ENCODE results near the gene SH3YL1. TPM values are rescaled to one million over a fixed set of nuclear protein-coding genes. Genes with fewer than 3 reads are reported as not detected.
A peak's percentile ranks its signal among the peaks of the same experiment; 100 is the strongest.

SH3YL1 gene
- total and polyA plus RNA-seq, 4 donors, result 6.4 to 19.2 (median 13.9) TPM

DNA sequence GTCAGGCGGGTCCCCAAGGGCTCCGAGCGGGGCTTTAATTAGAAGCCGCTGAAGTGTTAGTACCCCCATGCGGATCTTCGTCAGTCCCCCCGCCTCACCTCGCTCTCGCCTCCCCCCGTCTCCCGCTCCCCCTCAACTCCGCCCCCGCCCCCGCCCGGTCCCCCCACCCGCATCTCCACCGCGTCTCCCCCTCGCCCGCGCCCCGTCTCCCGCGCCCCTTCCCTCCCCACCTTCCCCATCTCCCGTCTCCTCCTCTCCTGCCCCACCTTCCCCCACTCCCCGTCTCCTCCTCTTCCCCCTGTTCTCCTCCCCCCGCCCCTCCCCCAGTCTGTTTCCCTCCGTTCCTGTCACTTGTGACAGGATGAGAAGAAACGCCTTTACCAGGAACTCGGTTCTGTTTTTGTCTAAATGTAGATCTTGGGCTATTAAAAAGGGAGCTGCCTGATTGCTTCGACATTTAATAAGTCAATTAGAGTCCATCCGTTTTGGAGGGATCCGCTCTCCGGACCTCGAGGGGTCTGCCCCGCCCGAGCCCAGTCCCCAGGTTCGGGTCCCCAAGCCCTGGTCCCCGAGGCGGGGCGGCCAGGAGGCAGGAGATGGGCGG is 25.0 kb upstream of the SH3YL1 start:
- WGBS, result 4% methylated on average over 42 of the region's 42 CpGs
- H3K9ac ChIP-seq (ENCODE audit: low read depth in 1 of 2, low read length in 2 of 2), result no peak overlapping the region
- no peak overlapping the region for H3K27ac ChIP-seq (ENCODE audit: low read depth in 1 of 2, low read length in 2 of 2)
- peaks cover 0 to 8% (median 2%) of the 10 kb centered on the region in 4 donors for H3K27me3 ChIP-seq (ENCODE audit: control insufficient read depth in 4 of 4, insufficient read depth in 4 of 4, low read length in 3 of 4)
- no peak for TF ChIP-seq RAD21 (IDR thresholded peaks at IDR 0.05)
- no peak for TF ChIP-seq YY1 (IDR thresholded peaks at IDR 0.05)
- TF ChIP-seq, protein P1, sequence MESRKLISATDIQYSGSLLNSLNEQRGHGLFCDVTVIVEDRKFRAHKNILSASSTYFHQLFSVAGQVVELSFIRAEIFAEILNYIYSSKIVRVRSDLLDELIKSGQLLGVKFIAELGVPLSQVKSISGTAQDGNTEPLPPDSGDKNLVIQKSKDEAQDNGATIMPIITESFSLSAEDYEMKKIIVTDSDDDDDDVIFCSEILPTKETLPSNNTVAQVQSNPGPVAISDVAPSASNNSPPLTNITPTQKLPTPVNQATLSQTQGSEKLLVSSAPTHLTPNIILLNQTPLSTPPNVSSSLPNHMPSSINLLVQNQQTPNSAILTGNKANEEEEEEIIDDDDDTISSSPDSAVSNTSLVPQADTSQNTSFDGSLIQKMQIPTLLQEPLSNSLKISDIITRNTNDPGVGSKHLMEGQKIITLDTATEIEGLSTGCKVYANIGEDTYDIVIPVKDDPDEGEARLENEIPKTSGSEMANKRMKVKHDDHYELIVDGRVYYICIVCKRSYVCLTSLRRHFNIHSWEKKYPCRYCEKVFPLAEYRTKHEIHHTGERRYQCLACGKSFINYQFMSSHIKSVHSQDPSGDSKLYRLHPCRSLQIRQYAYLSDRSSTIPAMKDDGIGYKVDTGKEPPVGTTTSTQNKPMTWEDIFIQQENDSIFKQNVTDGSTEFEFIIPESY (IDR thresholded peaks at IDR 0.05), result no peak
- TF ChIP-seq, protein P2, sequence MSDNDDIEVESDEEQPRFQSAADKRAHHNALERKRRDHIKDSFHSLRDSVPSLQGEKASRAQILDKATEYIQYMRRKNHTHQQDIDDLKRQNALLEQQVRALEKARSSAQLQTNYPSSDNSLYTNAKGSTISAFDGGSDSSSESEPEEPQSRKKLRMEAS (IDR thresholded peaks at IDR 0.05), result no peak
- no peak for TF ChIP-seq FOXA1 (IDR thresholded peaks at IDR 0.05)
- TF ChIP-seq SP1 (IDR thresholded peaks at IDR 0.05), result no peak
- TF ChIP-seq EGR1 (IDR thresholded peaks at IDR 0.05; ENCODE audit: low read depth in 2 of 2), result no peak
- no peak for TF ChIP-seq FOXA2 (IDR thresholded peaks at IDR 0.05)
- TF ChIP-seq, protein P3, sequence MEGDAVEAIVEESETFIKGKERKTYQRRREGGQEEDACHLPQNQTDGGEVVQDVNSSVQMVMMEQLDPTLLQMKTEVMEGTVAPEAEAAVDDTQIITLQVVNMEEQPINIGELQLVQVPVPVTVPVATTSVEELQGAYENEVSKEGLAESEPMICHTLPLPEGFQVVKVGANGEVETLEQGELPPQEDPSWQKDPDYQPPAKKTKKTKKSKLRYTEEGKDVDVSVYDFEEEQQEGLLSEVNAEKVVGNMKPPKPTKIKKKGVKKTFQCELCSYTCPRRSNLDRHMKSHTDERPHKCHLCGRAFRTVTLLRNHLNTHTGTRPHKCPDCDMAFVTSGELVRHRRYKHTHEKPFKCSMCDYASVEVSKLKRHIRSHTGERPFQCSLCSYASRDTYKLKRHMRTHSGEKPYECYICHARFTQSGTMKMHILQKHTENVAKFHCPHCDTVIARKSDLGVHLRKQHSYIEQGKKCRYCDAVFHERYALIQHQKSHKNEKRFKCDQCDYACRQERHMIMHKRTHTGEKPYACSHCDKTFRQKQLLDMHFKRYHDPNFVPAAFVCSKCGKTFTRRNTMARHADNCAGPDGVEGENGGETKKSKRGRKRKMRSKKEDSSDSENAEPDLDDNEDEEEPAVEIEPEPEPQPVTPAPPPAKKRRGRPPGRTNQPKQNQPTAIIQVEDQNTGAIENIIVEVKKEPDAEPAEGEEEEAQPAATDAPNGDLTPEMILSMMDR (IDR thresholded peaks at IDR 0.05; ENCODE audit: low read depth, low read length, missing input control), result no peak
- TF ChIP-seq, protein P4, sequence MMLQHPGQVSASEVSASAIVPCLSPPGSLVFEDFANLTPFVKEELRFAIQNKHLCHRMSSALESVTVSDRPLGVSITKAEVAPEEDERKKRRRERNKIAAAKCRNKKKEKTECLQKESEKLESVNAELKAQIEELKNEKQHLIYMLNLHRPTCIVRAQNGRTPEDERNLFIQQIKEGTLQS (IDR thresholded peaks at IDR 0.05), result no peak
- no peak for TF ChIP-seq RXRA (IDR thresholded peaks at IDR 0.05)
- TF ChIP-seq HNF4A (conservative IDR thresholded peaks at IDR 0.05), result no peak
- no peak for DNase-seq (ENCODE audit: low spot score)
- H3K36me3 ChIP-seq (ENCODE audit: control insufficient read depth in 4 of 4, insufficient read depth in 3 of 4, low read depth in 1 of 4, low read length in 3 of 4), result no peaks in the 10 kb centered on the region
- peak overlapping the region in 2 of 3 donors; percentile 78 to 79 for H3K4me3 ChIP-seq (ENCODE audit: low read depth in 1 of 3, low read length in 3 of 3)
- H3K9me3 ChIP-seq (ENCODE audit: control insufficient read depth in 4 of 4, low read length in 3 of 4), result no peaks in the 10 kb centered on the region
- H3K4me1 ChIP-seq (ENCODE audit: control insufficient read depth in 4 of 4, insufficient read depth in 4 of 4, low read length in 3 of 4), result peaks cover 13 to 26% (median 18%) of the 10 kb centered on the region in 4 donors

- Histone ChIP-seq H3K27ac (ENCODE audit: low read depth in 1 of 2, low read length in 2 of 2) (no peak within 1 kb of the TSS), H3K27me3 (ENCODE audit: control insufficient read depth in 4 of 4, insufficient read depth in 4 of 4, low read length in 3 of 4) (peaks cover 0 to 8% (median 2%) of the 10 kb centered on the region in 4 donors), H3K36me3 (ENCODE audit: control insufficient read depth in 4 of 4, insufficient read depth in 3 of 4, low read depth in 1 of 4, low read length in 3 of 4) (no peaks in the 10 kb centered on the region), H3K4me1 (ENCODE audit: control insufficient read depth in 4 of 4, insufficient read depth in 4 of 4, low read length in 3 of 4) (peaks cover 13 to 26% (median 18%) of the 10 kb centered on the region in 4 donors), H3K9me3 (ENCODE audit: control insufficient read depth in 4 of 4, low read length in 3 of 4) (no peaks in the 10 kb centered on the region), H3K9ac (ENCODE audit: low read depth in 1 of 2, low read length in 2 of 2) (no peak within 1 kb of the TSS), H3K4me3 (ENCODE audit: low read depth in 1 of 3, low read length in 3 of 3) (peak within 1 kb of the TSS in 1 of 3 donors; percentile 79)
- 3% methylated on average over 128 of the region's 128 CpGs for WGBS
- DNase-seq (ENCODE audit: low spot score), result no peak
- TF ChIP-seq TAF1 (conservative IDR thresholded peaks at IDR 0.05) (no peak), SP1 (IDR thresholded peaks at IDR 0.05) (no peak), EGR1 (IDR thresholded peaks at IDR 0.05; ENCODE audit: low read depth in 2 of 2) (no peak), FOXA2 (IDR thresholded peaks at IDR 0.05) (no peak), YY1 (IDR thresholded peaks at IDR 0.05) (no peak), HNF4A (conservative IDR thresholded peaks at IDR 0.05) (no peak), HNF4G (IDR thresholded peaks at IDR 0.05) (no peak), FOXA1 (IDR thresholded peaks at IDR 0.05) (no peak), NR2F2 (IDR thresholded peaks at IDR 0.05) (no peak), RXRA (IDR thresholded peaks at IDR 0.05) (no peak), RAD21 (IDR thresholded peaks at IDR 0.05) (no peak)
- TF ChIP-seq, protein P4 (IDR thresholded peaks at IDR 0.05), result no peak
- TF ChIP-seq, protein P5, sequence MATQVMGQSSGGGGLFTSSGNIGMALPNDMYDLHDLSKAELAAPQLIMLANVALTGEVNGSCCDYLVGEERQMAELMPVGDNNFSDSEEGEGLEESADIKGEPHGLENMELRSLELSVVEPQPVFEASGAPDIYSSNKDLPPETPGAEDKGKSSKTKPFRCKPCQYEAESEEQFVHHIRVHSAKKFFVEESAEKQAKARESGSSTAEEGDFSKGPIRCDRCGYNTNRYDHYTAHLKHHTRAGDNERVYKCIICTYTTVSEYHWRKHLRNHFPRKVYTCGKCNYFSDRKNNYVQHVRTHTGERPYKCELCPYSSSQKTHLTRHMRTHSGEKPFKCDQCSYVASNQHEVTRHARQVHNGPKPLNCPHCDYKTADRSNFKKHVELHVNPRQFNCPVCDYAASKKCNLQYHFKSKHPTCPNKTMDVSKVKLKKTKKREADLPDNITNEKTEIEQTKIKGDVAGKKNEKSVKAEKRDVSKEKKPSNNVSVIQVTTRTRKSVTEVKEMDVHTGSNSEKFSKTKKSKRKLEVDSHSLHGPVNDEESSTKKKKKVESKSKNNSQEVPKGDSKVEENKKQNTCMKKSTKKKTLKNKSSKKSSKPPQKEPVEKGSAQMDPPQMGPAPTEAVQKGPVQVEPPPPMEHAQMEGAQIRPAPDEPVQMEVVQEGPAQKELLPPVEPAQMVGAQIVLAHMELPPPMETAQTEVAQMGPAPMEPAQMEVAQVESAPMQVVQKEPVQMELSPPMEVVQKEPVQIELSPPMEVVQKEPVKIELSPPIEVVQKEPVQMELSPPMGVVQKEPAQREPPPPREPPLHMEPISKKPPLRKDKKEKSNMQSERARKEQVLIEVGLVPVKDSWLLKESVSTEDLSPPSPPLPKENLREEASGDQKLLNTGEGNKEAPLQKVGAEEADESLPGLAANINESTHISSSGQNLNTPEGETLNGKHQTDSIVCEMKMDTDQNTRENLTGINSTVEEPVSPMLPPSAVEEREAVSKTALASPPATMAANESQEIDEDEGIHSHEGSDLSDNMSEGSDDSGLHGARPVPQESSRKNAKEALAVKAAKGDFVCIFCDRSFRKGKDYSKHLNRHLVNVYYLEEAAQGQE (IDR thresholded peaks at IDR 0.05), result no peak
- TF ChIP-seq, protein P1 (IDR thresholded peaks at IDR 0.05), result no peak
Measured at GRCh38 chr2:287911-288757, 24.3 kb upstream of the SH3YL1 start, which contains the start of gene ALKAL2. TSS of gene ALKAL2 (minus strand) at chr2:288091. CDS start at chr2:287835, 256 bp downstream.

Data from liver (tissue), 9 donors.